ENCODE data around the gene KRTAP10-8.

- TF ChIP-seq EZH2 (IDR thresholded peaks at IDR 0.05) (no peak), CTCF (IDR thresholded peaks at IDR 0.05) (no peak), EZH2phosphoT487 (IDR thresholded peaks at IDR 0.05) (no peak)
Measured at GRCh38 chr21:44581158-44581557, 30.7 kb upstream of the KRTAP10-8 start.
